GM19043 (cell line): Measurements from ENCODE around the gene ZFAND3.
"Not testable (repeated sequence)": the region's sequence is repeated elsewhere in the genome, so short reads cannot be mapped to it uniquely, and the experiment has no call there.

ENCODE experiments used
- ATAC-seq: cut with Tn5 transposase; IDR thresholded peaks from one replicate; pipeline ENCODE4 v1.9.1; 2021; ENCODE audit warnings: low read depth; ENCODE audit not compliant: unreplicated experiment

ZFAND3 gene

GRCh38 chr6:37928217-37928616, 108.7 kb downstream of the ZFAND3 start:
- no peak for ATAC-seq

GRCh38 chr6:37930288-37930971, 110.9 kb downstream of the ZFAND3 start:
- no peak for ATAC-seq

DNA sequence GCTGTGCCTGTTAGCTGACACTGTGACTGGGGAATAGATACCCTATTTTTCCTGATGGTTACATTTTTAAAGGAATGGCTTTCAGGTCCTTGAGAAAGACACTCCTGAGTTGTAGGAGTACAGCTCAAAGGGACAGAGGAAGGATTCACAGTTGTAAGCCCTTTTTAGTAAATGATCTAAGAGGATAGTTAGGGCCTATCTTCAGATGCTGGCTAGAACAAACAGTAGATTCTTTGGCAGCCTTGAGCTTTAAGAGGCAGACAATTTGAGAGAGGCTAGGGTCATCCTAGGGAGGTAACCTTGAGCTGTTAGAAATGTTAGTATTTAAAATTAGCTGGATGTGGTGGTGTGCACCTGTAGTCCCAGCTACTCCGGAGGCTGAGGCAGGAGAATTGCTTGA, 111.5 kb downstream of the ZFAND3 start:
- ATAC-seq, result no peak

DNA sequence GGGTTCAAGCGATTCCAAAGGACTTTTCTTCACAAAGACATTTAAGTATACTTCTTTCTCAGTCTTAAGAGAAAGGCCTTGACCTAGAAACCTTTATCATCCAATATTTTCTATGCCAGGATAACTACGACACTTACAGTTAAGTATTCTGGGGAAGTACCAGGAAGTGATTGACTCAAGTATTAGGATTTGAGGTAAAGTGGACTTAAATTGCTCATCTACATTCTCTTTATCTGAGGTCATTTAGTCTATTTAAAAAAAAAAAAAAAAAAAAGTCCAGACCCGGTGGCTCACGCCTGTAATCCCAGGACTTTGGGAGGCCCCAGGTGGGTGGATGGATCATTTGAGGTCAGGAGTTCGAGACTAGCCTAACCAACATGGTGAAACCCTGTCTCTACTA, 114.7 kb downstream of the ZFAND3 start:
- no peak for ATAC-seq

DNA sequence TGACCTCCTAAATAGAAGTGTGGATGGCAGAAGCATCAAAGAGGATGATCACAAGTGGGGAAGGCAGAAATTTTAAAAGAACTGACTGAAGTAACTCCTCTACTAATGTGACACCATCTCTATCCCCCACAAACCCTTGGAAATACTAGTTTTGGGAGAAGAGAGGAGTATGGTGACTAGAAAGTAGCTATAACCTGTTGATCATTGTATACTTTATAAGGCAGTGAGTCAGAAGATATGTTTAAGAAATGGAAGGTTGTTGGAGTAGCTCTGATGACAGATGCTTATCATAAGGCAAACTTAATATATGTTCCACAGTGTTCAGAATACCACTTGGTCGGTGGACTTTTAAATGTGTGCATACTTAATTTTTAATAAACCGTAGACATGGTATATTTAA, 116.6 kb downstream of the ZFAND3 start:
- no peak for ATAC-seq

DNA sequence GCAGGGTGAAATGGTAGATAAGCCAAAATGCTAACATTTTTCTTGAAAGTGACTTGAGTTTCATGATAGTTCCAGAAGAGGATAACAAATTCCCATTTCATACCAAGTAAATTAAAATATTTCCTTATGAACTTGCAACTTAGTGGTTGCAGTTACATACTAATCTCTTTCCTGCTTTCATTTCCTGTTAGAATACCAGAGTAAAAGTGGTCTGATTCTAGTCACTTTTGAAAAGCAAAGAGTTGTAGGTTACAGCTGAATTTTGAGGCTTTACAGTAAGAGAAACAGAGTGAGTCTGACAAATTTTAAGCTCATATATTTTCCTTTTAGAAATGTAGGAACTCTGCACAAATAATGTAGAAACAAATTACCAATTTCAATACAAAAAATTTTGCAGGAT, 117.4 kb downstream of the ZFAND3 start:
- no peak for ATAC-seq

- no peak for ATAC-seq
These were observed 119.4 kb downstream of the ZFAND3 start for GRCh38 chr6:37938909-37939308.

- no peak for ATAC-seq
These were observed 120.7 kb downstream of the ZFAND3 start for GRCh38 chr6:37940074-37940847.

GRCh38 chr6:37941871-37942270, 122.3 kb downstream of the ZFAND3 start:
- no peak for ATAC-seq

- ATAC-seq, result no peak
These were observed 123.3 kb downstream of the ZFAND3 start for GRCh38 chr6:37942606-37943376.

DNA sequence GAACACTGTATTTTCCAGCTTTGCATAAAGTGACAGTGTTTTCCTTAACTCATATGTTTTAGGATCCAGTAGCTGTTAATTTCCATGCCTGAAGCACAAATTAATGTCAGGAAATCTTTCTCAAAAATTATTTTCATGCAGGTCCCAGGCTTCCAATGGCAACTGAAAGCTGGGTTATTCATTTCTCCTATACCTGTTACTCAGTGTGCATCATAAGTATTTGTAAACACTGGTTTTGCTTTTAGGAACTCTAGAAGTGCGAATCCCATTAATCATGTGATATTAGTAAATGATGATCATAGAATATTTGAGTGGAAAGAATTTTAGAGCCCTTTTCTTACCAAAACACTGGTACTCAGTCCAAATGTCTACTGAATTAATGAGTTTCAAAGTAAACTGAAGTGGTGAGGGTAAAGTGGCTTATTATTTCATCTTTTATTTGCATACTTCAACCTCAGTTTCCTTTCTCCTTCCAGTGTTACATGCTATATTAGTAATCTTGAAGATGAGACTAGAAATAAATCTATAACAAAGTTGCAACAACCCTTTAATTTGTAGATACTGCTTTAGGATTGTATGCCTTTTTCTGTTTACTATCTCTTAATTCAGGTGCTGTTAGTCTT, 124.0 kb downstream of the ZFAND3 start:
- ATAC-seq, result peak; percentile 63

DNA sequence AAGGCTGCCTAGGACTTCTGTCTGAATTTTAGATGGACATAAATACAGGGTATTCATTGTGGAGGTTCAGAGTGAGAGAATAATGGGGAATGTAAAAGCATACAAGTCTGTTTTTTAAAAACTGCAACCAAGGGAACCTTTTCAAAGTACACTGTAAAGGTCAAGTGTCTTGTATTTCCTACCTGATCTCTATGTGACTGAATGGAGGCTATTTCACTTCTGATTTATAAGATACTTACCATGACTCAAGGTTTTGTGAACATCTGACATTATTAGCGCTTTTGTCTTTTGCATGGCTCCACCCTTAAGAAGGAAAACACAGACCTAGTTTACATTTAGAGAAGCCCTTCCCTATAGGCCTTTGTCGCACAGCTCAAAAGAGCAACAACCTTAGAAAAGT, 126.5 kb downstream of the ZFAND3 start:
- no peak for ATAC-seq

GRCh38 chr6:37947468-37947867, 127.9 kb downstream of the ZFAND3 start:
- ATAC-seq, result no peak

DNA sequence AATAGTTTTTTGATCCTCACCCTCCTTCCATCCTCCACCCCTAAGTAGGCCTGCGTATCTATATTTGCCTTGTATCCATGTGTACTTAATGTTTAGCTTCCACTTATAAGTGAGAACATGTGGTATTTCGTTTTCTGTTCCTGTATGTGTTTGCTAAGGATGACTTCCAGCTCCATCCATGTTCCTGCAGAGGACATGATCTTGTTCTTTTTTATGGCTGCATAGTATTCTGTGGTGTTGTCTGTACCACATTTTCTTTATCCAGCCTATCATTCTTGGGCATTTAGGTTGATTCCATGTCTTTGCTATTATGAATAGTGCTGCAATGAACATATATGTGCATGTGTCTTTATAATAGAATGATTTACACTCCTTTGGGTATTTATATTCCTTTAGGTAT, 129.1 kb downstream of the ZFAND3 start:
- ATAC-seq, result not testable (repeated sequence)

DNA sequence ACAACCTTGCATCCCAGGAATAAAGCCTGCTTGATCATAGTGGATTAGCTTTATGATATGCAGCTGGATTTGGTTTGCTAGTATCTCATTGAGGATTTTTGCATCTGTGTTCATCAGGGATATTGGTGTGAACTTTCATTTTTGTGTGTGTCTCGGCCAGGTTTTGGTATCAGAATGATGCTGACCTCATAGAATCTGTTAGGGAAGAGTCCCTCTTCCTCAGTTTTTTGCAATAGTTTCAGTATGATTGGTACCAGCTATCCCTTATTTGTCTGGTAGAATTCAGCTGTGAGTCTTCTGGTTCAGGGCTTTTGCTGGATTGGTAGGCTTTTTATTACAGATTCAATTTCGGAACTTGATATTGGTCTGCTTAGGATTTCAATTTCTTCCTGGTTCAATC, 132.5 kb downstream of the ZFAND3 start:
- ATAC-seq, result no peak

DNA sequence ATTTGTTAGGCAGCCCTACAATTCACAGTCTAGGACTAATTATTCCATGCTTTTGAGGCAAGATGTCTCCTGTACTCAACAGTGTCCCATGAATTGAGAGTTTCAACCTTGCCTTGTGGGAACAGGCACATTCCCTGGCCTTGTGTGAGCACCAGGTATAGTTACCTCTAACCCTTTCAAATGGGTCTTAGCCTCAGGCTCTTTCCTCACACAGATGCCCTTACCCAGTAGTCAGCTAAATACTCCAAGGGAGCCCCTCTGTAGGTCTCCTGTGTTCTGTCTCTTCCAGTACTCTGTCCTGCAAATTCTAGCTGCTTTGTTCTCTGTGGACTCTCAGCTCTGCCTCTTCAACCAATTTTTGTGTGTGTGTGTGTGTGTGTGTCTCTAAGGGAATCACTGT, 135.3 kb downstream of the ZFAND3 start:
- no peak for ATAC-seq

GRCh38 chr6:37956711-37957275, 137.3 kb downstream of the ZFAND3 start:
- ATAC-seq, result no peak

GRCh38 chr6:37959061-37959460, 139.5 kb downstream of the ZFAND3 start:
- no peak for ATAC-seq

DNA sequence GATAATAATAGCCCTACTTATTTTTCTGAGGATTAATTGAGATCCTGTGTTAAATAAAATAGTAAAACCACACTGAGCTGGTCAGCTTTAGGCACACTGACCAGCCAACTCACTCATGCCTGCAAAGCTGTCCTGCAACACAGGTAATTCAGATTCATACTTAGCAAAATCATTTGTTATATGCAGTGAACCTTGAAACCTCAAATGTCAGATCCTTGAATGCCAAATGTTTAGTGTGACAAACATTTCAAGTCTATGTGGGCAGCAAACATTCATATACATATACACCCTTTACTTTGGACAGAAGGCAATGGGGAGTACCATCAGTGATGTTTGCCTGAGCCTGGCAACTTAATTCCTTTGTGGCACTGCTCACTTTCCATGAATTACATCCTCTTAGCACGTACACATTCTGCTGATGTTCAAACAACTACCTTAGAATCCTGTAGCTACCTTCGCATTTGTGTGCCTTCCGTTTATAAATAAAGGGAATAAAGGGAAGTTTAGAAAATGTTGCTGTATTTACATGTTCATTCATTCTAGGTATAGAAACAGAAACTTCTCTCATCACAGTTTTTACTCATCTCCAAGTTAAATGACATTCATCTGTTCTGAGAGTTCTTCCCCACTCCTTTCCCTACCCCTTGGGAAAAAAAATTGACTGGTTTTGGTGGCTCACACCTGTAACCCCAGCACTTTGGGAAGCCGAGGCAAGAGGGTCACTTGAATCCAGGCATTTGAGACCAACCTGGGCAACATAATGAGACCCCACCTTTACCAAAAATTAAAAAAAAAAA, 140.8 kb downstream of the ZFAND3 start:
- no peak for ATAC-seq
